Hepatocyte (in vitro differentiated cells): ENCODE measurements around the gene GRIA1. TPM values are rescaled to one million over a fixed set of nuclear protein-coding genes. Genes with fewer than 3 reads are reported as not detected.
"Not testable (repeated sequence)": the region's sequence is repeated elsewhere in the genome, so short reads cannot be mapped to it uniquely, and the experiment has no call there.

ENCODE experiments used
- DNase-seq: peaks from one replicate; pipeline ENCODE4 v3.0.0-alpha.2; 2016; ENCODE audit warnings: low spot score
- H2AFZ ChIP-seq: fragments of 200-600 bp; sonication (generic); 2 replicates; pipeline ENCODE4 v1.6.0; 2016; ENCODE audit warnings: antibody characterized with exemption, mild to moderate bottlenecking
- H3K27ac ChIP-seq: fragments of 200-600 bp; sonication (generic); 2 replicates; pipeline ENCODE4 v1.5.1; 2016; ENCODE audit warnings: mild to moderate bottlenecking
- H3K27me3 ChIP-seq: fragments of 200-600 bp; sonication (generic); 2 replicates; pipeline ENCODE4 v1.6.1; 2016
- H3K36me3 ChIP-seq: fragments of 200-600 bp; sonication (generic); replicated peaks from 2 replicates; pipeline ENCODE4 v1.5.1; 2016; ENCODE audit warnings: low read depth; ENCODE audit not compliant: insufficient read depth
- H3K4me1 ChIP-seq: fragments of 200-600 bp; sonication (generic); 2 replicates; pipeline ENCODE4 v1.5.1; 2016; ENCODE audit warnings: mild to moderate bottlenecking, moderate library complexity; ENCODE audit not compliant: insufficient read depth
- H3K4me2 ChIP-seq: fragments of 200-600 bp; sonication (generic); 2 replicates; pipeline ENCODE4 v1.6.0; 2016
- H3K4me3 ChIP-seq: fragments of 200-600 bp; sonication (generic); 2 replicates; pipeline ENCODE4 v1.5.1; 2016; ENCODE audit warnings: mild to moderate bottlenecking
- H3K79me2 ChIP-seq: fragments of 200-600 bp; sonication (generic); 2 replicates; pipeline ENCODE4 v1.6.0; 2017; ENCODE audit warnings: mild to moderate bottlenecking
- H3K9me2 ChIP-seq: fragments of 200-600 bp; sonication (generic); replicated peaks from 2 replicates; pipeline ENCODE4 v1.6.0; 2017; ENCODE audit warnings: mild to moderate bottlenecking; ENCODE audit not compliant: insufficient read depth
- H3K9me3 ChIP-seq: fragments of 200-600 bp; sonication (generic); 2 replicates; pipeline ENCODE4 v1.5.1; 2016; ENCODE audit warnings: low read depth, mild to moderate bottlenecking
- H4K20me1 ChIP-seq: fragments of 200-600 bp; sonication (generic); 2 replicates; pipeline ENCODE4 v1.6.0; 2016; ENCODE audit warnings: mild to moderate bottlenecking; ENCODE audit not compliant: insufficient read depth, poor library complexity, severe bottlenecking
- CTCF ChIP-seq: fragments of 200-600 bp; sonication (generic); IDR thresholded peaks from 2 replicates; pipeline ENCODE4 v1.5.1; 2016; ENCODE audit warnings: antibody characterized with exemption, mild to moderate bottlenecking; ENCODE audit not compliant: poor library complexity
- EZH2 ChIP-seq: fragments of 200-600 bp; sonication (generic); IDR thresholded peaks from 2 replicates; pipeline ENCODE4 v1.6.1; 2016; ENCODE audit warnings: antibody characterized with exemption, mild to moderate bottlenecking, borderline replicate concordance
- EZH2phosphoT487 ChIP-seq: fragments of 200-600 bp; sonication (generic); IDR thresholded peaks from one replicate; pipeline ENCODE4 v1.6.1; 2018; ENCODE audit warnings: antibody characterized with exemption, mild to moderate bottlenecking, low read depth, moderate library complexity; ENCODE audit not compliant: unreplicated experiment, severe bottlenecking
- WGBS: methylation state at CpG from one replicate; pipeline ENCODE4 v1.1.6; 2016; ENCODE audit warnings: low lambda C conversion rate; ENCODE audit errors: missing lambda C conversion rate; 5-methylcytosine and 5-hydroxymethylcytosine counted together
- polyA plus RNA-seq: library from polyadenylated mRNA; unstranded; fragments of >200 nt; fragmentation: Nextera tagmentation; extraction: Ambion mirVana; gene quantifications from 2 replicates; pipeline ENCODE4 v1.2.1, GENCODE V29; 2016
- total RNA-seq: library from RNA; depleted of rRNA; stranded (reverse); fragments of >200 nt; gene quantifications from 2 replicates; pipeline ENCODE4 v1.2.3, GENCODE V29; 2014

Gene GRIA1
- total and polyA plus RNA-seq, 2 experiments from 2014 or later = 0.29 to 0.50 TPM

GRCh38 chr5:153714798-153715197, 224.3 kb downstream of the GRIA1 start:
- Histone ChIP-seq H3K27me3 (peaks cover 2% of the 10 kb centered on the region), H3K4me3 (no peak overlapping the region), H3K36me3 (no peaks in the 10 kb centered on the region), H2AFZ (no peak overlapping the region), H3K4me2 (no peak overlapping the region), H3K4me1 (no peaks in the 10 kb centered on the region), H3K27ac (no peak overlapping the region), H3K79me2 (no peaks in the 10 kb centered on the region), H4K20me1 (no peaks in the 10 kb centered on the region), H3K9me3 (no peaks in the 10 kb centered on the region), H3K9me2 (no peaks in the 10 kb centered on the region)
- no peak for TF ChIP-seq EZH2phosphoT487
- no peak for TF ChIP-seq EZH2
- no peak for TF ChIP-seq CTCF
- 72% methylated on average over 2 of the region's 2 CpGs for WGBS
- DNase-seq = no peak

- Histone ChIP-seq H3K27ac (no peak overlapping the region), H3K4me1 (no peaks in the 10 kb centered on the region), H4K20me1 (no peaks in the 10 kb centered on the region), H2AFZ (no peak overlapping the region), H3K4me2 (no peak overlapping the region), H3K79me2 (no peaks in the 10 kb centered on the region), H3K27me3 (no peaks in the 10 kb centered on the region), H3K9me3 (no peaks in the 10 kb centered on the region), H3K9me2 (no peaks in the 10 kb centered on the region), H3K36me3 (no peaks in the 10 kb centered on the region), H3K4me3 (no peak overlapping the region)
- no peak for TF ChIP-seq EZH2
- TF ChIP-seq EZH2phosphoT487 = no peak
- TF ChIP-seq CTCF = no peak
- WGBS = 95% methylated on average over 3 of the region's 3 CpGs
- no peak for DNase-seq
These were observed 226.8 kb downstream of the GRIA1 start for GRCh38 chr5:153717287-153717686.

GRCh38 chr5:153718713-153719112, 228.2 kb downstream of the GRIA1 start:
- Histone ChIP-seq H3K79me2 (no peaks in the 10 kb centered on the region), H3K4me3 (no peak overlapping the region), H3K36me3 (no peaks in the 10 kb centered on the region), H3K4me1 (no peaks in the 10 kb centered on the region), H3K9me3 (no peaks in the 10 kb centered on the region), H3K9me2 (no peaks in the 10 kb centered on the region), H2AFZ (no peak overlapping the region), H4K20me1 (no peaks in the 10 kb centered on the region), H3K27ac (no peak overlapping the region), H3K4me2 (no peak overlapping the region), H3K27me3 (no peaks in the 10 kb centered on the region)
- DNase-seq = no peak
- TF ChIP-seq CTCF (no peak), EZH2phosphoT487 (no peak), EZH2 (no peak)
- WGBS = 54% methylated on average over 1 of the region's 1 CpG

GRCh38 chr5:153719324-153719723, 228.9 kb downstream of the GRIA1 start:
- no peaks in the 10 kb centered on the region for H4K20me1 ChIP-seq
- H3K9me2 ChIP-seq = no peaks in the 10 kb centered on the region
- no peak overlapping the region for H3K27ac ChIP-seq
- TF ChIP-seq EZH2 = no peak
- TF ChIP-seq EZH2phosphoT487 = no peak
- no peak for TF ChIP-seq CTCF
- H3K4me3 ChIP-seq = no peak overlapping the region
- H3K4me1 ChIP-seq = no peaks in the 10 kb centered on the region
- H3K79me2 ChIP-seq = no peaks in the 10 kb centered on the region
- no peaks in the 10 kb centered on the region for H3K27me3 ChIP-seq
- H3K36me3 ChIP-seq = no peaks in the 10 kb centered on the region
- no peak overlapping the region for H3K4me2 ChIP-seq
- 76% methylated on average over 5 of the region's 5 CpGs for WGBS
- no peak for DNase-seq
- no peaks in the 10 kb centered on the region for H3K9me3 ChIP-seq
- no peak overlapping the region for H2AFZ ChIP-seq

GRCh38 chr5:153723022-153723610, 232.6 kb downstream of the GRIA1 start:
- H3K4me1 ChIP-seq, H3K9me3 ChIP-seq, H3K36me3 ChIP-seq, H2AFZ ChIP-seq, H3K4me3 ChIP-seq, H3K9me2 ChIP-seq, DNase-seq, H3K27me3 ChIP-seq, H3K27ac ChIP-seq, H4K20me1 ChIP-seq, H3K4me2 ChIP-seq, H3K79me2 ChIP-seq: not testable (repeated sequence)
- WGBS = 91% methylated on average over 15 of the region's 15 CpGs
